OCI-LY7 (cell line): ENCODE results near the gene GPR15.

Experiments
- CTCF ChIP-seq: fragments of 200-600 bp; sonication (generic); conservative IDR thresholded peaks from 2 replicates; pipeline ENCODE4 v1.5.1; 2014; ENCODE audit warnings: mild to moderate bottlenecking, antibody characterized with exemption, low read length, moderate library complexity, mixed read lengths
- EZH2phosphoT487 ChIP-seq: fragments of 200-600 bp; sonication (generic); IDR thresholded peaks from 2 replicates; pipeline ENCODE4 v1.6.1; 2018; ENCODE audit warnings: low read depth, borderline replicate concordance, mild to moderate bottlenecking, mixed run types, antibody characterized with exemption, low read length, moderate library complexity, mixed read lengths

- no peak for TF ChIP-seq CTCF
- no peak for TF ChIP-seq EZH2phosphoT487
Observed at GRCh38 chr3:98530676-98531075, 1.1 kb upstream of the GPR15 start.
